HepG2 (cell line): Measurements from ENCODE around the gene C2. TPM values are rescaled to one million over a fixed set of nuclear protein-coding genes. Genes with fewer than 3 reads are reported as not detected.
A peak's percentile ranks its signal among the peaks of the same experiment; 100 is the strongest.

Source experiments
- AKNA ChIP-seq: sonication (generic); formaldehyde crosslinking; IDR thresholded peaks from 2 replicates; pipeline ENCODE4 v1.4.0; 2020; ENCODE audit warnings: missing genetic modification reagents, borderline replicate concordance
- ATF3 ChIP-seq: sonication (generic); formaldehyde crosslinking; IDR thresholded peaks from 2 replicates; pipeline ENCODE4 v1.4.0; 2020; ENCODE audit warnings: missing genetic modification reagents
- BATF2 ChIP-seq: sonication (generic); formaldehyde crosslinking; IDR thresholded peaks from 2 replicates; pipeline ENCODE4 v1.8.0; 2022; ENCODE audit warnings: mild to moderate bottlenecking, missing genetic modification reagents, moderate library complexity
- FOXP4 ChIP-seq: sonication (generic); formaldehyde crosslinking; IDR thresholded peaks from 2 replicates; pipeline ENCODE4 v1.4.0; 2020; ENCODE audit warnings: missing genetic modification reagents
- JDP2 ChIP-seq: sonication (generic); formaldehyde crosslinking; IDR thresholded peaks from 2 replicates; pipeline ENCODE4 v1.8.1; 2022; ENCODE audit warnings: missing genetic modification reagents, borderline replicate concordance
- KLF11 ChIP-seq: IDR thresholded peaks from 2 replicates; pipeline ENCODE4 v1.6.1; 2016; ENCODE audit warnings: missing compliant biosample characterization
- KLF6 ChIP-seq: IDR thresholded peaks from 2 replicates; pipeline ENCODE4 v1.8.0; 2016; ENCODE audit warnings: missing biosample characterization, missing genetic modification reagents
- MBNL3 ChIP-seq: fragments of 250-450 bp; sonication (Bioruptor Pico); conservative IDR thresholded peaks from 2 replicates; pipeline ENCODE4 v1.8.0; 2022; ENCODE audit warnings: mild to moderate bottlenecking, inconsistent platforms
- PREB ChIP-seq: sonication (generic); formaldehyde crosslinking; IDR thresholded peaks from 2 replicates; pipeline ENCODE4 v1.4.0; 2020; ENCODE audit warnings: missing genetic modification reagents
- RFXAP ChIP-seq: sonication (generic); formaldehyde crosslinking; IDR thresholded peaks from 2 replicates; pipeline ENCODE4 v1.4.0; 2020; ENCODE audit warnings: missing genetic modification reagents, borderline replicate concordance
- SALL1 ChIP-seq: sonication (generic); formaldehyde crosslinking; IDR thresholded peaks from 2 replicates; pipeline ENCODE4 v1.8.0; 2022; ENCODE audit warnings: mild to moderate bottlenecking, missing genetic modification reagents
- SMAD3 ChIP-seq: sonication (generic); formaldehyde crosslinking; IDR thresholded peaks from 2 replicates; pipeline ENCODE4 v1.4.0; 2020; ENCODE audit warnings: missing genetic modification reagents
- TEAD2 ChIP-seq: sonication (generic); formaldehyde crosslinking; IDR thresholded peaks from 2 replicates; pipeline ENCODE4 v1.9.0; 2021; ENCODE audit warnings: missing genetic modification reagents
- TFE3 ChIP-seq: IDR thresholded peaks from 2 replicates; pipeline ENCODE4 v1.6.1; 2016
- ZBTB42 ChIP-seq: sonication (generic); formaldehyde crosslinking; IDR thresholded peaks from 2 replicates; pipeline ENCODE4 v1.5.0; 2020; ENCODE audit warnings: mild to moderate bottlenecking, missing genetic modification reagents
- ZNF264 ChIP-seq: sonication (generic); formaldehyde crosslinking; IDR thresholded peaks from 2 replicates; pipeline ENCODE4 v1.4.0; 2020; ENCODE audit warnings: missing genetic modification reagents
- ZNF572 ChIP-seq: sonication (generic); formaldehyde crosslinking; IDR thresholded peaks from 2 replicates; pipeline ENCODE4 v1.5.1; 2020; ENCODE audit warnings: mild to moderate bottlenecking, missing genetic modification reagents
- ZNF576 ChIP-seq: sonication (generic); formaldehyde crosslinking; IDR thresholded peaks from 2 replicates; pipeline ENCODE4 v1.4.0; 2020; ENCODE audit warnings: mild to moderate bottlenecking, missing genetic modification reagents
- ZNF652 ChIP-seq: IDR thresholded peaks from 2 replicates; pipeline ENCODE4 v1.6.1; 2016; ENCODE audit warnings: low read depth, borderline replicate concordance
- polyA plus RNA-seq, 8 experiments: library from polyadenylated mRNA; depleted of rRNA in 3 of 8; stranded (reverse) in 7 of 8; unstranded in 1 of 8; fragments of >200 nt; fragmentation: Illumina TruSeq in 4 of 8; extraction: Trizol in 4 of 8; gene quantifications; 2 replicates each; pipeline versions ENCODE4 v1.2.1 to v1.2.3, GENCODE V29; 2011 to 2016; ENCODE audit warnings: low read depth in 4 of 8, missing spikeins in 1 of 8, mixed read lengths in 1 of 8; ENCODE audit not compliant: insufficient read depth in 1 of 8
- total RNA-seq, 5 experiments: library from RNA; depleted of rRNA; stranded (reverse); fragments of >200 nt; fragmentation: Illumina TruSeq; extraction: Trizol; gene quantifications; 2 replicates each; pipeline ENCODE4 v1.2.3, GENCODE V29; 2016; ENCODE audit warnings: low read depth in 1 of 5

The C2 gene
- total and polyA plus RNA-seq, 2 of the 13 experiments (the other 11 are each of a cell fraction or from before 2014, with no cell fraction given) = 165 to 307 TPM

- TF ChIP-seq SMAD3 (CRISPR knock-in tag) = peak; percentile 17; the same call in 1 of the 2 replicates
- no peak for TF ChIP-seq RFXAP (CRISPR knock-in tag)
- no peak for TF ChIP-seq JDP2 (CRISPR knock-in tag)
- TF ChIP-seq TEAD2 (CRISPR knock-in tag) = no peak
- TF ChIP-seq AKNA (CRISPR knock-in tag) = no peak
- no peak for TF ChIP-seq TFE3 (CRISPR knock-in tag)
- no peak for TF ChIP-seq PREB
- no peak for TF ChIP-seq ATF3
- TF ChIP-seq ZNF264 = no peak
- no peak for TF ChIP-seq ZBTB42 (CRISPR knock-in tag)
- TF ChIP-seq ZNF572 (CRISPR knock-in tag) = no peak
- 0 out of 2 replicates have a peak, but pooled peaks have one; percentile 46 for TF ChIP-seq KLF6 (CRISPR knock-in tag)
- TF ChIP-seq ZNF576 (CRISPR knock-in tag) = no peak
- no peak for TF ChIP-seq ZNF652 (CRISPR knock-in tag)
- no peak for TF ChIP-seq KLF11 (CRISPR knock-in tag)
- peak; percentile 65 for TF ChIP-seq SALL1 (CRISPR knock-in tag)
- no peak for TF ChIP-seq FOXP4
- TF ChIP-seq BATF2 = no peak
- TF ChIP-seq MBNL3 (CRISPR knock-in tag) = no peak
These were observed 12.7 kb downstream of the C2 start (continued) for GRCh38 chr6:31940256-31940664.
